ENCODE measurements around the gene CACNG7.

The CACNG7 gene

DNA sequence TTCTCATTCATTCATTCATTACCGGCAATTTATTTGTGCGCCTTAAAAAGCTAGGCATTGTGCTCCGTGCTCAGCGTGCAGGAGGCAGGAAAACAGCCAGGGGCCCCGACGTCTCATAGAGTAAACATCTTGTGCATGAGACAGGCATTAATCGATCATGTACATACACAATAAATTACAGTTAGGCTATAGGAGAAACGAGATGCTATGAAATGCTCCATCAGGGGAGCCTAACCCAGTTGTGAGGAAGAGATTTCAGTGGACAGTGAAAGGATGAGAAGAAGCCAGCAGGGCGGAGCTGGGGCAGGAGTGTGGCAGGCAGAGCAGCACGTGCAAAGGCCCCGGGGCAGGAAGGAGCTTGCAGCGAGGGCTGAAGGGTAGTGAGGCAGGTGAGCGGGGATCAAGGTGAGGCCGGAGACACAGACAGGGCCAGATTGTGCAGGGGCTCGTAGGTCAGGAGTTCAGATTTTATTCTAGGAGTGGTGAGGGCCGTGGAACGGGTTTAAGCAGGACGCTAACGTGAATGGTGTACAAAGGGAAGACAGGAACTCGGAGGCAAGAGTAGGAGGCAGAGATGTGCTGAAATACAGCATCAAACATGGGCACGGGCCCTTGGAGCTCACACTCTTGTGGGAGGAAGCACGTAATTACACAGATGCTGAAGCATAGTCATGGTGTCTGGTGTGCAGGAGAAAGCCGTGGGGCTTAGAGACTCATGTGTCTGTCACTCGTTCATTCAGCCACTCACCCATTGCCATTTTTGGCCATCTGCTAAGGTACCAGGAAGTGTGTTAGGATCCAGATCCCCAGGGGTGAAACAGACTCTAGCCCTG is 74.6 kb downstream of the CACNG7 start:
- H3K23ac ChIP-seq (ENCODE audit: low read length in 2 of 2) = peak overlapping the region in 1 of 2 experiments; percentile 9
- H3K4me2 ChIP-seq (ENCODE audit: low read length, poor library complexity, severe bottlenecking) = no peak overlapping the region
- H3K27ac ChIP-seq (ENCODE audit: low read length, poor library complexity, severe bottlenecking) = no peak overlapping the region
- peaks cover 13% of the 10 kb centered on the region for H3K4me1 ChIP-seq (ENCODE audit: control insufficient read depth, insufficient read depth, low read depth, low read length)
- H2AK5ac ChIP-seq (ENCODE audit: low read length, severe bottlenecking) = no peak overlapping the region
- no peak overlapping the region for H2BK120ac ChIP-seq (ENCODE audit: low read depth, low read length)
- H2BK5ac ChIP-seq (ENCODE audit: low read depth, low read length, poor library complexity, severe bottlenecking) = no peak overlapping the region
- H2BK15ac ChIP-seq (ENCODE audit: low read depth, poor library complexity, severe bottlenecking) = no peak overlapping the region
- H2AFZ ChIP-seq (ENCODE audit: low read depth, low read length) = no peak overlapping the region
- H3K18ac ChIP-seq (ENCODE audit: low read depth in 1 of 2, low read length in 2 of 2) = no peak overlapping the region
- H4K8ac ChIP-seq (ENCODE audit: low read length) = no peak overlapping the region
- no peak overlapping the region for H3K4me3 ChIP-seq (ENCODE audit: insufficient read depth in 1 of 2, low read depth in 1 of 2, low read length in 2 of 2)
- H3K79me1 ChIP-seq (replicated peaks; ENCODE audit: low read length, poor library complexity, severe bottlenecking) = no peaks in the 10 kb centered on the region
- DNase-seq = no peak
- no peak overlapping the region for H3K14ac ChIP-seq (ENCODE audit: low read length in 2 of 2)
- peaks cover 60 to 71% of the 10 kb centered on the region in 2 experiments for H3K27me3 ChIP-seq (ENCODE audit: control insufficient read depth in 1 of 2, insufficient read depth in 1 of 2, low read length in 2 of 2)
- no peaks in the 10 kb centered on the region for H3K36me3 ChIP-seq (ENCODE audit: control insufficient read depth in 1 of 2, insufficient read depth in 2 of 2, low read depth in 1 of 2, low read length in 2 of 2)
- 88% methylated on average over 24 of the region's 24 CpGs for WGBS
- H3K4ac ChIP-seq (ENCODE audit: low read depth in 1 of 2, low read length in 2 of 2) = no peak overlapping the region
- H4K91ac ChIP-seq (ENCODE audit: low read length) = no peak overlapping the region
- no peak overlapping the region for H3K9ac ChIP-seq (ENCODE audit: low read length)
- peaks cover 2% of the 10 kb centered on the region for H3K9me3 ChIP-seq (ENCODE audit: control insufficient read depth, low read length)
- no peak overlapping the region for H2BK12ac ChIP-seq (ENCODE audit: low read length in 2 of 2)

DNA sequence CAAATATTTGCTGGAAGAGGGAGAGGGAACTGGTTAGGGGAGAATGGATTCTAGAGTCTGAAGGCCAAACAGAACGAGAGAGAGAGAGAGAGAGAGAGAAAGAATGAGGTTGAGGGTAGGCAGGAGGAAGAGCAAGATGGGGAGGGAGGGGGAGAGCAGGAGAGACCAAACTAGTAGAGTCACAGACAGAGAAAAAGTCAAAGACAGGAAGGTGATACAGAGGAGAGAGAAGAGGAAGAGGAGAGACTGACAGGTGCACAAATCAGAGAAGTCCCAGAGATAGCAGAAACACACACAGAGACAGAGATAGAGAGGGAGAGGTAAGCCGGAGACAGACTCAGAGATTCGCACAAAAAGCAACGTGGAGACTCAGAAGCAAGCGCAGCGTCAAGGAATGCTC is 76.8 kb downstream of the CACNG7 start:
- no peak for DNase-seq
- WGBS = 80% methylated on average over 6 of the region's 6 CpGs
- H3K18ac ChIP-seq (ENCODE audit: low read depth in 1 of 2, low read length in 2 of 2) = no peak overlapping the region

DNA sequence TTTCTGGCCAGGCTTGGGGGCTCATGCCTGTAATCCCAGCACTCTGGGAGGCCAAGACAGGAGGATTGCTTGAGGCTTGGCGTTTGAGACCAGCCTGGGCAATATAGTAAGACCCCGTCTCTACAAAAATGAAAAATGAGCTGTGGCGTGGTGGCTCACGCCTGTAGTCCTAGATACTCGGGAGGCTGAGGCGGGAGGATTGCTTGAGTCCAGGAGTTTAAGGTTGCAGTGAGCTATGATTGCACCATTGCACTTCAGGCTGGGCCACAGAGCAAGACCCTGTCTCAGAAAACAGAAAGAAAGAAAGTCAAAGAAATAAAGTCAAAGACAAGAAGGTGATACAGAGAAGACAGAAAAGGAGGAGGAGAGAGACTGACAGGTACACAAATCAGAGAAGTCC is 79.9 kb downstream of the CACNG7 start:
- H3K27me3 ChIP-seq (ENCODE audit: control insufficient read depth in 1 of 2, insufficient read depth in 1 of 2, low read length in 2 of 2) = peaks cover 29 to 68% of the 10 kb centered on the region in 2 experiments
- H3K4me2 ChIP-seq (ENCODE audit: low read length, poor library complexity, severe bottlenecking) = no peak overlapping the region
- no peak overlapping the region for H3K14ac ChIP-seq (ENCODE audit: low read length in 2 of 2)
- no peak overlapping the region for H3K23ac ChIP-seq (ENCODE audit: low read length in 2 of 2)
- no peak overlapping the region for H2AFZ ChIP-seq (ENCODE audit: low read depth, low read length)
- no peak overlapping the region for H3K9ac ChIP-seq (ENCODE audit: low read length)
- H3K9me3 ChIP-seq (ENCODE audit: control insufficient read depth, low read length) = no peaks in the 10 kb centered on the region
- H3K79me1 ChIP-seq (replicated peaks; ENCODE audit: low read length, poor library complexity, severe bottlenecking) = no peaks in the 10 kb centered on the region
- H3K18ac ChIP-seq (ENCODE audit: low read depth in 1 of 2, low read length in 2 of 2) = no peak overlapping the region
- H2BK120ac ChIP-seq (ENCODE audit: low read depth, low read length) = no peak overlapping the region
- H2BK12ac ChIP-seq (ENCODE audit: low read length in 2 of 2) = no peak overlapping the region
- H2BK5ac ChIP-seq (ENCODE audit: low read depth, low read length, poor library complexity, severe bottlenecking) = no peak overlapping the region
- H4K91ac ChIP-seq (ENCODE audit: low read length) = no peak overlapping the region
- H3K4ac ChIP-seq (ENCODE audit: low read depth in 1 of 2, low read length in 2 of 2) = no peak overlapping the region
- no peak overlapping the region for H2AK5ac ChIP-seq (ENCODE audit: low read length, severe bottlenecking)
- peaks cover 6% of the 10 kb centered on the region for H3K4me1 ChIP-seq (ENCODE audit: control insufficient read depth, insufficient read depth, low read depth, low read length)
- DNase-seq = no peak
- WGBS = 91% methylated on average over 6 of the region's 6 CpGs
- H4K8ac ChIP-seq (ENCODE audit: low read length) = no peak overlapping the region
- H2BK15ac ChIP-seq (ENCODE audit: low read depth, poor library complexity, severe bottlenecking) = no peak overlapping the region
- no peaks in the 10 kb centered on the region for H3K36me3 ChIP-seq (ENCODE audit: control insufficient read depth in 1 of 2, insufficient read depth in 2 of 2, low read depth in 1 of 2, low read length in 2 of 2)
- H3K27ac ChIP-seq (ENCODE audit: low read length, poor library complexity, severe bottlenecking) = no peak overlapping the region
- no peak overlapping the region for H3K4me3 ChIP-seq (ENCODE audit: insufficient read depth in 1 of 2, low read depth in 1 of 2, low read length in 2 of 2)

More for the DNA sequence above, 76.8 kb downstream of the CACNG7 start:
- no peak overlapping the region for H3K9ac ChIP-seq (ENCODE audit: low read length)
- H3K27me3 ChIP-seq (ENCODE audit: control insufficient read depth in 1 of 2, insufficient read depth in 1 of 2, low read length in 2 of 2) = peaks cover 41 to 66% of the 10 kb centered on the region in 2 experiments
- no peak overlapping the region for H3K4me3 ChIP-seq (ENCODE audit: insufficient read depth in 1 of 2, low read depth in 1 of 2, low read length in 2 of 2)
- no peaks in the 10 kb centered on the region for H3K79me1 ChIP-seq (replicated peaks; ENCODE audit: low read length, poor library complexity, severe bottlenecking)
- no peak overlapping the region for H4K8ac ChIP-seq (ENCODE audit: low read length)
- no peak overlapping the region for H2BK120ac ChIP-seq (ENCODE audit: low read depth, low read length)
- no peak overlapping the region for H3K4ac ChIP-seq (ENCODE audit: low read depth in 1 of 2, low read length in 2 of 2)
- no peak overlapping the region for H3K14ac ChIP-seq (ENCODE audit: low read length in 2 of 2)
- H2BK12ac ChIP-seq (ENCODE audit: low read length in 2 of 2) = no peak overlapping the region
- no peak overlapping the region for H4K91ac ChIP-seq (ENCODE audit: low read length)
- H3K23ac ChIP-seq (ENCODE audit: low read length in 2 of 2) = no peak overlapping the region
- peaks cover 7% of the 10 kb centered on the region for H3K4me1 ChIP-seq (ENCODE audit: control insufficient read depth, insufficient read depth, low read depth, low read length)
- H3K9me3 ChIP-seq (ENCODE audit: control insufficient read depth, low read length) = peaks cover 2% of the 10 kb centered on the region
- H2BK5ac ChIP-seq (ENCODE audit: low read depth, low read length, poor library complexity, severe bottlenecking) = no peak overlapping the region
- H2AK5ac ChIP-seq (ENCODE audit: low read length, severe bottlenecking) = no peak overlapping the region
- no peak overlapping the region for H2AFZ ChIP-seq (ENCODE audit: low read depth, low read length)
- no peaks in the 10 kb centered on the region for H3K36me3 ChIP-seq (ENCODE audit: control insufficient read depth in 1 of 2, insufficient read depth in 2 of 2, low read depth in 1 of 2, low read length in 2 of 2)
- no peak overlapping the region for H3K4me2 ChIP-seq (ENCODE audit: low read length, poor library complexity, severe bottlenecking)
- H3K27ac ChIP-seq (ENCODE audit: low read length, poor library complexity, severe bottlenecking) = no peak overlapping the region
- H2BK15ac ChIP-seq (ENCODE audit: low read depth, poor library complexity, severe bottlenecking) = no peak overlapping the region

DNA sequence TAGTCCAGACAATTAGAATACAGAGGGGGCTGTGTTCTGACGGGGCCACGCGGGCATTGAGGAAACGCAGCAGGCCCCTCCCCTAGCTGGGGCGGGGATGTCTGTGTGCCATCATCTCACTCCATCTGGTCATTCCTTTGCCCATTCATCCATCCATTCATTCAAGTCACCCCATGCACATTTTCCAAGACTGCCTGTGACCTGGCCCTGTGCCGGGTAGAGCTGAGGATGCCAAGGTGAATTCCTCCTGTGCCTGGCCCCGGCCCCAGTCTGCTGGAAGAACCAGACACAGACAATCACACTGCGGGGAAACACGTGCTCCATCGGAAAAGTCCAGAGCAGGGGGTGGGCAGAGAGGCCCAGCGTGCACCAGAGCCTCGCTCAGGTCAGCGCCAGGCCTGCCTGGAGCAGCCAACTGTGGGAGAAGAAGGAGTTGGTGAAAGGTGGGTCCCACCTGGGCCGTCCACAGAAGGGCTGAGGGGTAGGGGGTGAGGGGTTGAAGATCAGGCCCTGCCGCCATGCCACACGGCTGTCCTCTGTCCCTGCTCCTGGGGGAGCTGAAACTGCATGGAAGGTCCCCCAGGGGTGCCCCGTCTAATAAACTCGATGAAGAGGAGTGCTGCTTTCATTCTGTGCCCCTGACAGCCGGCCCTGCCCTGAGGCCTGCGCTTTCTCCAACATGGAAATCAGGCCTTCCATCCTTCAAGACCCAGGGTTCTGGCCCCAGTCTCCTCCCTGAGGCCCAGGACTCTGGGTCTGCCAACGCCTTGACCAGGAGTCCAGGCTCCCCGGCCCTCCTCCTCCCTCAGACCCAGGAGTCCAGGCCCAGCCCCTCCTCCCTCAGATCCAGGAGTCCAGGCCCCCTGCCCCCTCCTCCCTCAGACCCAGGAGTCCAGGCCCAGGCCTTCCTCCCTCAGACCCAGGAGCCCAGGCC is 80.8 kb downstream of the CACNG7 start:
- Histone ChIP-seq H2BK5ac (ENCODE audit: low read depth, low read length, poor library complexity, severe bottlenecking) (no peak overlapping the region), H2BK15ac (ENCODE audit: low read depth, poor library complexity, severe bottlenecking) (no peak overlapping the region), H3K4me1 (ENCODE audit: control insufficient read depth, insufficient read depth, low read depth, low read length) (peaks cover 6% of the 10 kb centered on the region), H2AK5ac (ENCODE audit: low read length, severe bottlenecking) (no peak overlapping the region), H3K27me3 (ENCODE audit: control insufficient read depth in 1 of 2, insufficient read depth in 1 of 2, low read length in 2 of 2) (peaks cover 24 to 69% of the 10 kb centered on the region in 2 experiments), H3K9me3 (ENCODE audit: control insufficient read depth, low read length) (no peaks in the 10 kb centered on the region), H2BK120ac (ENCODE audit: low read depth, low read length) (no peak overlapping the region), H4K8ac (ENCODE audit: low read length) (no peak overlapping the region), H3K23ac (ENCODE audit: low read length in 2 of 2) (no peak overlapping the region), H3K9ac (ENCODE audit: low read length) (no peak overlapping the region), H3K4me3 (ENCODE audit: insufficient read depth in 1 of 2, low read depth in 1 of 2, low read length in 2 of 2) (no peak overlapping the region), H3K4me2 (ENCODE audit: low read length, poor library complexity, severe bottlenecking) (no peak overlapping the region), H3K79me1 (replicated peaks; ENCODE audit: low read length, poor library complexity, severe bottlenecking) (no peaks in the 10 kb centered on the region), H3K36me3 (ENCODE audit: control insufficient read depth in 1 of 2, insufficient read depth in 2 of 2, low read depth in 1 of 2, low read length in 2 of 2) (no peaks in the 10 kb centered on the region), H3K18ac (ENCODE audit: low read depth in 1 of 2, low read length in 2 of 2) (no peak overlapping the region), H2AFZ (ENCODE audit: low read depth, low read length) (no peak overlapping the region), H2BK12ac (ENCODE audit: low read length in 2 of 2) (no peak overlapping the region), H3K14ac (ENCODE audit: low read length in 2 of 2) (no peak overlapping the region), H4K91ac (ENCODE audit: low read length) (no peak overlapping the region), H3K4ac (ENCODE audit: low read depth in 1 of 2, low read length in 2 of 2) (no peak overlapping the region), H3K27ac (ENCODE audit: low read length, poor library complexity, severe bottlenecking) (no peak overlapping the region)
- no peak for DNase-seq
- WGBS = 80% methylated on average over 22 of the region's 22 CpGs
